Peyer's patch (tissue), 4 donors: ENCODE results near the gene TMC5.

Experiments
- POLR2A ChIP-seq, 2 donors: fragments of 450-650 bp; IDR thresholded peaks; one replicate each; pipeline ENCODE4 v1.5.1; 2017; ENCODE audit warnings: antibody characterized with exemption in 2 of 2, mild to moderate bottlenecking in 2 of 2, moderate library complexity in 2 of 2
- TF ChIP-seq, protein P1 (sequence below), 6 experiments: fragments of 450-650 bp in 4 of 6; fragments of 200-600 bp in 2 of 6; sonication (generic) in 1 of 6; IDR thresholded peaks; one replicate each; pipeline ENCODE4 v1.5.1; 2017 to 2019; ENCODE audit warnings: antibody characterized with exemption in 6 of 6, mild to moderate bottlenecking in 3 of 6, moderate library complexity in 1 of 6

DNA sequence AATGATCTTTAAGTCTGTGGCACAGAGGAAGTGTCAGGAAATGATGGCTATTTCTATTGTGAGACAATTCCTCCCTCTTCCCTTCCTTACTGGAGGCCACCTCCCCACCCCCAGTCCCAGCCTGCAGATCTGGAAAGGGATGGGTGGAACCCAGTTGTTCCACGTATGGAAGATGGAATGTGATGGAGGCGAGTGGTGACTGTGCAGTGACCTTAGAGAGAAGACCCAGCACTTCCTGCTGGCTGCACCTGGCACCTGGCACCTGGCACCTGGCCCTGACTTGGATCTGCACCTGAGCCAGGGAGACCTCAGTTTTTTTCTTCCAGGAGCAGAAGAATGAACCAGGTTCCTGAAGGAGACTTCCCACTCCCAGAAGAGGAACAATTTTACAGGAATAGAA lies 33.0 kb upstream of the TMC5 start:
- TF ChIP-seq, protein P1, sequence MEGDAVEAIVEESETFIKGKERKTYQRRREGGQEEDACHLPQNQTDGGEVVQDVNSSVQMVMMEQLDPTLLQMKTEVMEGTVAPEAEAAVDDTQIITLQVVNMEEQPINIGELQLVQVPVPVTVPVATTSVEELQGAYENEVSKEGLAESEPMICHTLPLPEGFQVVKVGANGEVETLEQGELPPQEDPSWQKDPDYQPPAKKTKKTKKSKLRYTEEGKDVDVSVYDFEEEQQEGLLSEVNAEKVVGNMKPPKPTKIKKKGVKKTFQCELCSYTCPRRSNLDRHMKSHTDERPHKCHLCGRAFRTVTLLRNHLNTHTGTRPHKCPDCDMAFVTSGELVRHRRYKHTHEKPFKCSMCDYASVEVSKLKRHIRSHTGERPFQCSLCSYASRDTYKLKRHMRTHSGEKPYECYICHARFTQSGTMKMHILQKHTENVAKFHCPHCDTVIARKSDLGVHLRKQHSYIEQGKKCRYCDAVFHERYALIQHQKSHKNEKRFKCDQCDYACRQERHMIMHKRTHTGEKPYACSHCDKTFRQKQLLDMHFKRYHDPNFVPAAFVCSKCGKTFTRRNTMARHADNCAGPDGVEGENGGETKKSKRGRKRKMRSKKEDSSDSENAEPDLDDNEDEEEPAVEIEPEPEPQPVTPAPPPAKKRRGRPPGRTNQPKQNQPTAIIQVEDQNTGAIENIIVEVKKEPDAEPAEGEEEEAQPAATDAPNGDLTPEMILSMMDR (IDR thresholded peaks at IDR 0.05), result no peak
- TF ChIP-seq POLR2A (IDR thresholded peaks at IDR 0.05), result no peak
